NCI-H1092 treated with DMSO at 0.1 percent for 48 hours (cell line): ENCODE data around the gene MACROH2A1.

Experiments used
- DNase-seq: peaks from one replicate; lab custom pipeline; 2025; lab: John Stamatoyannopoulos, UW

The MACROH2A1 gene

GRCh38 chr5:135331612-135332011 lies 67.4 kb downstream of the MACROH2A1 start:
- DNase-seq = no peak

GRCh38 chr5:135330798-135331096 lies 68.3 kb downstream of the MACROH2A1 start:
- DNase-seq = no peak

- DNase-seq = no peak
These were observed 68.9 kb downstream of the MACROH2A1 start for GRCh38 chr5:135329913-135330797.

GRCh38 chr5:135329066-135329912 lies 69.7 kb downstream of the MACROH2A1 start:
- DNase-seq = no peak

GRCh38 chr5:135328128-135328687 lies 70.8 kb downstream of the MACROH2A1 start:
- no peak for DNase-seq

GRCh38 chr5:135327429-135328127 lies 71.5 kb downstream of the MACROH2A1 start:
- no peak for DNase-seq

- no peak for DNase-seq
These were observed 72.5 kb downstream of the MACROH2A1 start for GRCh38 chr5:135326296-135327254.

- no peak for DNase-seq
These were observed 74.0 kb downstream of the MACROH2A1 start for GRCh38 chr5:135324897-135325650.

- DNase-seq = no peak
These were observed 74.9 kb downstream of the MACROH2A1 start for GRCh38 chr5:135324160-135324559.

- no peak for DNase-seq
These were observed 75.3 kb downstream of the MACROH2A1 start for GRCh38 chr5:135323701-135324132.

- DNase-seq = no peak
These were observed 75.8 kb downstream of the MACROH2A1 start for GRCh38 chr5:135323227-135323626.

- no peak for DNase-seq
These were observed 76.3 kb downstream of the MACROH2A1 start for GRCh38 chr5:135322744-135323143.

- no peak for DNase-seq
These were observed 76.8 kb downstream of the MACROH2A1 start for GRCh38 chr5:135322271-135322670.

GRCh38 chr5:135320718-135321484 lies 78.1 kb downstream of the MACROH2A1 start:
- no peak for DNase-seq

GRCh38 chr5:135319928-135320606 lies 79.0 kb downstream of the MACROH2A1 start:
- DNase-seq = no peak

- DNase-seq = no peak
These were observed 79.6 kb downstream of the MACROH2A1 start for GRCh38 chr5:135319458-135319857.

GRCh38 chr5:135318924-135319323 lies 80.1 kb downstream of the MACROH2A1 start:
- no peak for DNase-seq

- no peak for DNase-seq
These were observed 81.0 kb downstream of the MACROH2A1 start for GRCh38 chr5:135318037-135318436.

GRCh38 chr5:135317286-135317685 lies 81.7 kb downstream of the MACROH2A1 start:
- no peak for DNase-seq
